H9 (cell line): ENCODE results near the gene FAM204A. TPM values are rescaled to one million over a fixed set of nuclear protein-coding genes. Genes with fewer than 3 reads are reported as not detected.

ENCODE experiments used
- DNase-seq: peaks from one replicate; pipeline ENCODE4 v3.0.0-alpha.2; 2017
- H2AFZ ChIP-seq: one replicate; pipeline ENCODE4 v1.6.1; 2013; ENCODE audit warnings: mild to moderate bottlenecking, low read length, control low read depth, moderate library complexity
- H2AK5ac ChIP-seq: 2 replicates; pipeline ENCODE4 v1.6.1; 2013; ENCODE audit warnings: low read length, control low read depth, mixed read lengths; ENCODE audit not compliant: insufficient read length
- H2BK120ac ChIP-seq: one replicate; pipeline ENCODE4 v1.6.1; 2013; ENCODE audit warnings: low read depth, mild to moderate bottlenecking, low read length, control low read depth, inconsistent platforms; ENCODE audit not compliant: poor library complexity, severe bottlenecking
- H2BK12ac ChIP-seq: 2 replicates; pipeline ENCODE4 v1.6.1; 2013; ENCODE audit warnings: low read length, control low read depth, mixed read lengths, low read depth; ENCODE audit not compliant: insufficient read length
- H2BK15ac ChIP-seq: 2 replicates; pipeline ENCODE4 v1.6.1; 2013; ENCODE audit warnings: low read depth, low read length, control low read depth
- H2BK20ac ChIP-seq: one replicate; pipeline ENCODE4 v1.6.1; 2013; ENCODE audit warnings: low read depth, mild to moderate bottlenecking, low read length, control low read depth, inconsistent platforms; ENCODE audit not compliant: poor library complexity, severe bottlenecking
- H2BK5ac ChIP-seq: 2 replicates; pipeline ENCODE4 v1.6.1; 2013; ENCODE audit warnings: low read length, control low read depth, mixed read lengths; ENCODE audit not compliant: insufficient read length
- H3K14ac ChIP-seq: 2 replicates; pipeline ENCODE4 v1.6.1; 2013; ENCODE audit warnings: low read length, control low read depth; ENCODE audit not compliant: insufficient read depth
- H3K18ac ChIP-seq: 2 replicates; pipeline ENCODE4 v1.6.1; 2013; ENCODE audit warnings: low read depth, mild to moderate bottlenecking, mixed read lengths, low read length, control low read depth; ENCODE audit not compliant: insufficient read length
- H3K23ac ChIP-seq: 2 replicates; pipeline ENCODE4 v1.6.1; 2013; ENCODE audit warnings: low read length, control low read depth, mixed read lengths, low read depth; ENCODE audit not compliant: insufficient read length
- H3K23me2 ChIP-seq: 2 replicates; pipeline ENCODE4 v1.6.1; 2013; ENCODE audit warnings: low read depth, mild to moderate bottlenecking, mixed read lengths, low read length, control low read depth; ENCODE audit not compliant: insufficient read length, poor library complexity, severe bottlenecking
- H3K27ac ChIP-seq: 2 replicates; pipeline ENCODE4 v1.5.1; 2013; ENCODE audit warnings: low read length, control low read depth, mixed read lengths, low read depth; ENCODE audit not compliant: insufficient read length
- H3K27me3 ChIP-seq: 2 replicates; pipeline ENCODE4 v1.6.1; 2013; ENCODE audit warnings: low read length, control low read depth, inconsistent platforms; ENCODE audit not compliant: insufficient read depth
- H3K4ac ChIP-seq: 2 replicates; pipeline ENCODE4 v1.6.1; 2013; ENCODE audit warnings: low read depth, mild to moderate bottlenecking, control low read depth, inconsistent platforms, low read length, moderate library complexity
- H3K4me1 ChIP-seq: 2 replicates; pipeline ENCODE4 v1.6.1; 2013; ENCODE audit warnings: low read length, control low read depth, inconsistent platforms; ENCODE audit not compliant: insufficient read depth
- H3K4me2 ChIP-seq: 2 replicates; pipeline ENCODE4 v1.6.1; 2013; ENCODE audit warnings: low read length, control low read depth, mixed read lengths; ENCODE audit not compliant: insufficient read length, insufficient read depth
- H3K56ac ChIP-seq: 2 replicates; pipeline ENCODE4 v1.6.1; 2013; ENCODE audit warnings: low read depth, mild to moderate bottlenecking, mixed read lengths, low read length, control low read depth; ENCODE audit not compliant: insufficient read length
- H3K79me1 ChIP-seq: 2 replicates; pipeline ENCODE4 v1.6.1; 2013; ENCODE audit warnings: low read depth, mild to moderate bottlenecking, moderate library complexity, low read length, control low read depth, inconsistent platforms; ENCODE audit not compliant: insufficient read depth, poor library complexity, severe bottlenecking
- H3K79me2 ChIP-seq: 2 replicates; pipeline ENCODE4 v1.6.1; 2013; ENCODE audit warnings: low read length, control low read depth, inconsistent platforms; ENCODE audit not compliant: insufficient read depth
- H3K9ac ChIP-seq: 2 replicates; pipeline ENCODE4 v1.6.1; 2013; ENCODE audit warnings: low read length, control low read depth, mixed read lengths; ENCODE audit not compliant: insufficient read length; ENCODE audit errors: extremely low read depth
- H3K9me3 ChIP-seq: one replicate; pipeline ENCODE4 v1.6.1; 2013; ENCODE audit warnings: low read depth, low read length, inconsistent platforms; ENCODE audit not compliant: control insufficient read depth
- H3T11ph ChIP-seq: one replicate; pipeline ENCODE4 v1.6.1; 2013; ENCODE audit warnings: mild to moderate bottlenecking, low read length, control low read depth, inconsistent platforms
- H4K20me1 ChIP-seq: one replicate; pipeline ENCODE4 v1.6.1; 2013; ENCODE audit not compliant: control insufficient read depth, insufficient read length, insufficient read depth
- H4K5ac ChIP-seq: 2 replicates; pipeline ENCODE4 v1.6.1; 2013; ENCODE audit warnings: low read depth, mild to moderate bottlenecking, mixed read lengths, low read length, control low read depth; ENCODE audit not compliant: insufficient read length
- H4K8ac ChIP-seq: replicated peaks from 2 replicates; pipeline ENCODE4 v1.6.1; 2013; ENCODE audit warnings: low read length, control low read depth, mixed read lengths, low read depth; ENCODE audit not compliant: insufficient read length
- H4K91ac ChIP-seq: 2 replicates; pipeline ENCODE4 v1.6.1; 2013; ENCODE audit warnings: low read depth, mild to moderate bottlenecking, moderate library complexity, mixed read lengths, low read length, control low read depth; ENCODE audit not compliant: insufficient read length
- H3K27ac Mint-ChIP-seq, 3 experiments: 2 replicates in 2 of 3; 3 replicates in 1 of 3; pipeline ENCODE4 v1.8.0; 2020 to 2021; ENCODE audit warnings: mixed read lengths in 3 of 3, mild to moderate bottlenecking in 1 of 3, moderate library complexity in 1 of 3
- H3K27me3 Mint-ChIP-seq: 2 replicates; pipeline ENCODE4 v1.8.0; 2021; ENCODE audit warnings: low read depth, mild to moderate bottlenecking, moderate library complexity, mixed read lengths
- H3K36me3 Mint-ChIP-seq, 3 experiments: 2 replicates in 2 of 3; 3 replicates in 1 of 3; pipeline ENCODE4 v1.8.0; 2020 to 2021; ENCODE audit warnings: low read depth in 3 of 3, mixed read lengths in 3 of 3; ENCODE audit not compliant: insufficient read depth in 1 of 3
- H3K4me1 Mint-ChIP-seq, 2 experiments: 2 replicates each; pipeline ENCODE4 v1.8.0; 2020; ENCODE audit warnings: mixed read lengths in 2 of 2
- H3K4me3 Mint-ChIP-seq, 2 experiments: 2 replicates in 1 of 2; 3 replicates in 1 of 2; pipeline ENCODE4 v1.8.0; 2020 to 2021; ENCODE audit warnings: mild to moderate bottlenecking in 2 of 2, mixed read lengths in 2 of 2, moderate library complexity in 1 of 2
- H3K9me3 Mint-ChIP-seq, 2 experiments: 2 replicates in 1 of 2; 3 replicates in 1 of 2; pipeline ENCODE4 v1.8.0; 2020; ENCODE audit warnings: mild to moderate bottlenecking in 2 of 2, mixed read lengths in 2 of 2, moderate library complexity in 1 of 2
- CTCF ChIP-seq: fragments of 200-600 bp; sonication (generic); conservative IDR thresholded peaks from 3 replicates; pipeline ENCODE4 v1.8.0; 2021; ENCODE audit warnings: antibody characterized with exemption, mild to moderate bottlenecking
- WGBS: extraction: QIAGEN DNeasy Blood & Tissue Kit; methylation state at CpG from one replicate; pipeline ENCODE4 v1.1.7; 2013; ENCODE audit warnings: missing lambda C conversion rate, low lambda C conversion rate, mixed read lengths; ENCODE audit not compliant: insufficient read length; ENCODE audit errors: extremely low coverage; 5-methylcytosine and 5-hydroxymethylcytosine counted together
- total RNA-seq: library from RNA; stranded (reverse); gene quantifications from 2 replicates; pipeline ENCODE4 v1.2.1, GENCODE V29; 2021

The FAM204A gene
- total RNA-seq, 1 experiment from 2014 or later: 42.5 TPM

GRCh38 chr10:118339111-118339510, 3.0 kb downstream of the FAM204A start:
- H3K9me3 Mint-ChIP-seq: no peaks in the 10 kb centered on the region; a peak in 1 of 5 replicates
- H3K27me3 Mint-ChIP-seq: no peaks in the 10 kb centered on the region
- Histone ChIP-seq H3K9me3 (no peaks in the 10 kb centered on the region), H2AFZ (no peak overlapping the region), H3K4me2 (no peak overlapping the region), H3K79me2 (no peaks in the 10 kb centered on the region; the same call in 1 of the 2 replicates), H3K14ac (no peak overlapping the region), H4K8ac (no peak overlapping the region), H3K23me2 (peaks cover 6% of the 10 kb centered on the region), H2BK12ac (no peak overlapping the region), H3K56ac (no peak overlapping the region), H2BK120ac (no peak overlapping the region), H2AK5ac (no peak overlapping the region), H4K20me1 (no peaks in the 10 kb centered on the region), H4K91ac (no peak overlapping the region), H3K27me3 (no peaks in the 10 kb centered on the region), H3K79me1 (no peaks in the 10 kb centered on the region), H2BK15ac (no peak overlapping the region), H3K9ac (no peak overlapping the region), H3K27ac (no peak overlapping the region), H2BK5ac (no peak overlapping the region), H2BK20ac (no peak overlapping the region), H3K4me1 (0 out of 2 replicates have a peak, but pooled peaks cover 3% of the 10 kb centered on the region), H3K23ac (no peak overlapping the region), H3K18ac (no peak overlapping the region), H3T11ph (no peak overlapping the region), H4K5ac (no peak overlapping the region), H3K4ac (no peak overlapping the region)
- no CpG with 5 or more reads among the region's 3 CpGs for WGBS
- H3K4me1 Mint-ChIP-seq: peaks cover 8 to 13% of the 10 kb centered on the region in 2 experiments; a peak in 3 of 4 replicates
- TF ChIP-seq CTCF: no peak
- no peak for DNase-seq
- H3K36me3 Mint-ChIP-seq: peaks cover 7 to 19% (median 17%) of the 10 kb centered on the region in 3 experiments; a peak in 6 of 7 replicates
- H3K4me3 Mint-ChIP-seq: no peak overlapping the region
- no peak overlapping the region for H3K27ac Mint-ChIP-seq
